RWPE2 (cell line): ENCODE data around the gene SGMS2.

Source experiments
- ATAC-seq: fragments of 200-7000 bp; cut with Tn5 transposase; 3 replicates; pipeline ENCODE4 v1.9.1; 2021; ENCODE audit warnings: low read depth
- DNase-seq: peaks from one replicate; pipeline ENCODE4 v3.0.0-alpha.2; 2020; ENCODE audit warnings: low spot score
- H3K27ac ChIP-seq: fragments of 450-650 bp; 2 replicates; pipeline ENCODE4 v1.5.1; 2017; ENCODE audit warnings: mild to moderate bottlenecking; ENCODE audit not compliant: poor library complexity, severe bottlenecking
- H3K27me3 ChIP-seq: fragments of 250-450 bp; sonication (Bioruptor Pico); 2 replicates; pipeline ENCODE4 v1.5.1; 2021; ENCODE audit warnings: mild to moderate bottlenecking, moderate library complexity; ENCODE audit not compliant: insufficient read depth, poor library complexity, severe bottlenecking
- H3K36me3 ChIP-seq: fragments of 250-450 bp; sonication (Bioruptor Pico); 2 replicates; pipeline ENCODE4 v1.5.1; 2020; ENCODE audit warnings: low read depth, mild to moderate bottlenecking, moderate library complexity
- H3K4me1 ChIP-seq: fragments of 250-450 bp; sonication (Bioruptor Pico); 2 replicates; pipeline ENCODE4 v1.5.1; 2021; ENCODE audit warnings: mild to moderate bottlenecking, moderate library complexity; ENCODE audit not compliant: insufficient read depth, poor library complexity, severe bottlenecking
- H3K4me3 ChIP-seq: fragments of 250-450 bp; sonication (Bioruptor Pico); 2 replicates; pipeline ENCODE4 v1.5.1; 2021; ENCODE audit warnings: mild to moderate bottlenecking, moderate library complexity; ENCODE audit not compliant: severe bottlenecking
- H3K9me3 ChIP-seq: fragments of 250-450 bp; sonication (Bioruptor Pico); 2 replicates; pipeline ENCODE4 v1.5.1; 2021; ENCODE audit warnings: mild to moderate bottlenecking, moderate library complexity; ENCODE audit not compliant: severe bottlenecking
- TF ChIP-seq, protein P1 (sequence below): fragments of 450-650 bp; IDR thresholded peaks from one replicate; pipeline ENCODE4 v1.5.1; 2017; ENCODE audit warnings: mild to moderate bottlenecking, moderate library complexity; ENCODE audit not compliant: poor library complexity, severe bottlenecking

SGMS2 gene

DNA sequence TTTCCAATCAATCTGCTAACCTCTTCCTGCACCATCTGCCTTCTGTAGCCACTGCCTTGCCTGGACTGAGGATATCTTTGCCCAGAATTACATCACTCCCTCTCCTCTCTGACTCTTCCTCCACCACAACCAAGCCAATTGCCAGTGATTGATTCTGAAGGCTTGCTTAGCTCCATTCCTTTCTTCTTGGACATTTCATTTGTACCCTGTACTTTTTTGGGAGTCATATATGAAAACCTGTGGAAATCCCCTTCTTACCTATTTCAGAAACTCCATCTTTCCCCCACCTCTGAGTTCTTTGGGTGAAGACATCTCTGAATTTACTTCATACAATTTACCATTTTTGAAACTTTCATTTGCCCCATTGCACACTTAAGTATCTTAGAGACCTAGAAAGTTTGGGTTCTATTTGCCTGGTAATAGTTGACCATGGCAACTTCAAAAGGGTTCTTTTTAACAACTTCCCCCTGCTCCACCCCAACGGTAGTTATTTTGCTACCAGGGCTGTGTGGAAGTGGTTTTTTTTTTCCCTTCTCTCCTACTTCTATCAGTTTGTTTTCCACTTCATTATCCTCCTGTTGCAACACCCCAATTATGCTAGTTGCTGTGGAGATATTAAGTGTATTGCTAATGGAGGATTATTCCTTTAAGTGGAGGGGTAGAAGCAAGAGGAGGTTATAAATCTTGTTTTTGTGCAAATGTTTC is 14.3 kb downstream of the SGMS2 start:
- Histone ChIP-seq H3K27ac (peak overlapping the region; percentile 14), H3K4me3 (no peak overlapping the region), H3K4me1 (peaks cover 15% of the 10 kb centered on the region), H3K27me3 (no peaks in the 10 kb centered on the region), H3K36me3 (no peaks in the 10 kb centered on the region; the same call in 1 of the 2 replicates), H3K9me3 (no peaks in the 10 kb centered on the region)
- DNase-seq, result no peak
- TF ChIP-seq, protein P1, sequence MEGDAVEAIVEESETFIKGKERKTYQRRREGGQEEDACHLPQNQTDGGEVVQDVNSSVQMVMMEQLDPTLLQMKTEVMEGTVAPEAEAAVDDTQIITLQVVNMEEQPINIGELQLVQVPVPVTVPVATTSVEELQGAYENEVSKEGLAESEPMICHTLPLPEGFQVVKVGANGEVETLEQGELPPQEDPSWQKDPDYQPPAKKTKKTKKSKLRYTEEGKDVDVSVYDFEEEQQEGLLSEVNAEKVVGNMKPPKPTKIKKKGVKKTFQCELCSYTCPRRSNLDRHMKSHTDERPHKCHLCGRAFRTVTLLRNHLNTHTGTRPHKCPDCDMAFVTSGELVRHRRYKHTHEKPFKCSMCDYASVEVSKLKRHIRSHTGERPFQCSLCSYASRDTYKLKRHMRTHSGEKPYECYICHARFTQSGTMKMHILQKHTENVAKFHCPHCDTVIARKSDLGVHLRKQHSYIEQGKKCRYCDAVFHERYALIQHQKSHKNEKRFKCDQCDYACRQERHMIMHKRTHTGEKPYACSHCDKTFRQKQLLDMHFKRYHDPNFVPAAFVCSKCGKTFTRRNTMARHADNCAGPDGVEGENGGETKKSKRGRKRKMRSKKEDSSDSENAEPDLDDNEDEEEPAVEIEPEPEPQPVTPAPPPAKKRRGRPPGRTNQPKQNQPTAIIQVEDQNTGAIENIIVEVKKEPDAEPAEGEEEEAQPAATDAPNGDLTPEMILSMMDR, result no peak
- no peak for ATAC-seq

DNA sequence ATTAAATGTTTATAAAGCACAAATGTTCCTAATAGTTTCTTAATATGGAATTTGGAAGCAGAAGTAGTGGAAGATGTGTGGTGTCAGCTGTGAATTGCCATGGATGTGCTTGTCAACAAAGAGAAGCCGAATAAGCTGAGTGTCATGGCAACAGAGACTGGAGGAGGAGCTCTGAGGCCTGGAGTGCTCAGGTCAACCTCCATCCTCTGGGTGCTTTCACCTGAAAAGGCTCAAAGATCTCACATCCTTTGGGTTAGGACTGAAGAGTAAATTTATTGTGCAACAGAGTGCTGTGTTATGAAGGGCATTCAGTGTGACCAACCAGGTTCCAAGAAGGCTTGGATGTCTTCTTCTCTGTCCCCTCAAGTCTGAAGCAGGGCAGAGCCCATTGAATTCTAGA is 18.7 kb downstream of the SGMS2 start:
- no peaks in the 10 kb centered on the region for H3K27me3 ChIP-seq
- H3K4me1 ChIP-seq, result peaks cover 9% of the 10 kb centered on the region

DNA sequence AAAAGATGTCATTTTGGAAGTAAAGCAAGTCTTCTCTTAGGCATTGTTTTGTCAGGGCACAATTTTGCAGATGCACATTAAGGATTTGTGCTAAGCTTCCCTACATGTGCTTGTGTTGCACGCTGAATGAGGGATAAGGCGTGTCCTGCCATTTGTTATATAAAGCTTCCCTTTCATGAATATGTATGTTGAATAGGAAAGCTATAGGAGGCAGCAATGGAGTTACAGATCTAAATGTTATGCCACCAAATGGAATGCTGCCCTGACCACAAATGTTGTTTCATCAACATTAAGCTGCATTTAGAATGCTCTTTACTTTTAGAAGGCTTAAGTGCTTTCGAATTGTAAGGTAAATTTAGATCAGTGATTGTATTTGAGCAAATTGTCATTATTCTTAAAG is 20.9 kb downstream of the SGMS2 start:
- H3K4me3 ChIP-seq, result no peak overlapping the region
- H3K9me3 ChIP-seq, result no peaks in the 10 kb centered on the region
- H3K4me1 ChIP-seq, result peaks cover 4% of the 10 kb centered on the region
- H3K27me3 ChIP-seq, result no peaks in the 10 kb centered on the region
- no peaks in the 10 kb centered on the region for H3K36me3 ChIP-seq
- H3K27ac ChIP-seq, result no peak overlapping the region
- ATAC-seq (no peak; the same call in 2 of the 3 replicates), DNase-seq (no peak)
- TF ChIP-seq, protein P1, result no peak

More for the DNA sequence above, 18.7 kb downstream of the SGMS2 start:
- Histone ChIP-seq H3K4me3 (no peak overlapping the region), H3K9me3 (no peaks in the 10 kb centered on the region), H3K27ac (no peak overlapping the region), H3K36me3 (no peaks in the 10 kb centered on the region)
- no peak for ATAC-seq
- TF ChIP-seq, protein P1, result no peak
- DNase-seq, result no peak

DNA sequence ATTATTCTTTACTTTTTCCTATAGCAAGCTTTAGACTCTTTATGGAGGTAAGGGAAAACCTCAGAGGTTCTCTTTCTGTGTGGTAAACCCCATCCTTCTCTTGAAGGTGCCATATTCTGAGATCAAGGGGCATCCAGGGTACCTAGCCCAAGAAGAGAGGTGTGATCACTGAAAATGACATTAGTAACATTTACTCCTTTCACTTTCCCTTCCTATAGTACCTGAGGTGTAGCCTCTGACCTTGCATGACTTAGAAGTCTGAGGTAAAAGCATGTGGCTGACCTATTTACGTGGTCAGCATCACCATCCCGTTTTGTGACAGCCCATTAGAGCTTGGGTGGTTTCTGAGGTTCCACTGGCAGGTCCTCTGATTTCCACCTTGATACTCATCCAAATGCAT is 25.7 kb downstream of the SGMS2 start:
- TF ChIP-seq, protein P1, result no peak
- H3K4me1 ChIP-seq, result peaks cover 32% of the 10 kb centered on the region
- DNase-seq, result no peak
- no peaks in the 10 kb centered on the region for H3K36me3 ChIP-seq
- no peaks in the 10 kb centered on the region for H3K27me3 ChIP-seq
- H3K4me3 ChIP-seq, result no peak overlapping the region
- no peak overlapping the region for H3K27ac ChIP-seq
- ATAC-seq, result no peak
- no peaks in the 10 kb centered on the region for H3K9me3 ChIP-seq
